Endothelial cell (in vitro differentiated cells): ENCODE results near the gene DAPK2. TPM values are rescaled to one million over a fixed set of nuclear protein-coding genes. Genes with fewer than 3 reads are reported as not detected.

Source experiments
- DNase-seq: peaks from one replicate; pipeline ENCODE4 v3.0.0; 2021; ENCODE audit warnings: low spot score
- H3K27ac Mint-ChIP-seq: one replicate; pipeline ENCODE4 v1.8.0; 2021; ENCODE audit warnings: mixed read lengths, inconsistent platforms; ENCODE audit not compliant: unreplicated experiment
- H3K27me3 Mint-ChIP-seq: one replicate; pipeline ENCODE4 v1.8.0; 2021; ENCODE audit warnings: mild to moderate bottlenecking, moderate library complexity, mixed read lengths, inconsistent platforms; ENCODE audit not compliant: unreplicated experiment
- H3K36me3 Mint-ChIP-seq: one replicate; pipeline ENCODE4 v1.8.0; 2021; ENCODE audit warnings: mild to moderate bottlenecking, low read depth, mixed read lengths, inconsistent platforms; ENCODE audit not compliant: unreplicated experiment
- H3K4me1 Mint-ChIP-seq: one replicate; pipeline ENCODE4 v1.8.0; 2021; ENCODE audit warnings: mild to moderate bottlenecking, mixed read lengths, inconsistent platforms; ENCODE audit not compliant: unreplicated experiment
- H3K4me3 Mint-ChIP-seq: one replicate; pipeline ENCODE4 v1.8.0; 2021; ENCODE audit warnings: mild to moderate bottlenecking, mixed read lengths, inconsistent platforms; ENCODE audit not compliant: unreplicated experiment
- H3K9me3 Mint-ChIP-seq: one replicate; pipeline ENCODE4 v1.8.0; 2021; ENCODE audit warnings: mixed read lengths, inconsistent platforms; ENCODE audit not compliant: unreplicated experiment
- CTCF ChIP-seq: fragments of 200-600 bp; sonication (generic); IDR thresholded peaks from one replicate; pipeline ENCODE4 v1.5.0; 2021; ENCODE audit warnings: antibody characterized with exemption; ENCODE audit not compliant: unreplicated experiment
- total RNA-seq: library from RNA; stranded (reverse); fragmentation: NEBNext Ultra II Directional; extraction: Animal tissue kit (Norgen Biotek cat#: 25700); gene quantifications from one replicate; pipeline ENCODE4 v1.2.1, GENCODE V29; 2021; ENCODE audit not compliant: unreplicated experiment

DAPK2 gene
- total RNA-seq, 1 donor from 2014 or later: 10.0 TPM

GRCh38 chr15:63941698-63942465 is 104.4 kb downstream of the DAPK2 start:
- no peak for TF ChIP-seq CTCF
- no peak overlapping the region for H3K4me3 Mint-ChIP-seq
- no peaks in the 10 kb centered on the region for H3K9me3 Mint-ChIP-seq
- no peak for DNase-seq
- H3K27ac Mint-ChIP-seq: no peak overlapping the region
- H3K4me1 Mint-ChIP-seq: peaks cover 43% of the 10 kb centered on the region
- H3K36me3 Mint-ChIP-seq: peaks cover 7% of the 10 kb centered on the region
- peaks cover 11% of the 10 kb centered on the region for H3K27me3 Mint-ChIP-seq

- Mint-ChIP-seq H3K27ac (no peak overlapping the region), H3K9me3 (no peaks in the 10 kb centered on the region)
- TF ChIP-seq CTCF: no peak
Observed at GRCh38 chr15:63940966-63941620, 105.2 kb downstream of the DAPK2 start.

GRCh38 chr15:63939531-63940130 is 106.7 kb downstream of the DAPK2 start:
- peaks cover 36% of the 10 kb centered on the region for H3K4me1 Mint-ChIP-seq
- H3K4me3 Mint-ChIP-seq: peak overlapping the region; percentile 56
- TF ChIP-seq CTCF: no peak
- peaks cover 7% of the 10 kb centered on the region for H3K27me3 Mint-ChIP-seq
- H3K36me3 Mint-ChIP-seq: peaks cover under 1% of the 10 kb centered on the region
- peak overlapping the region; percentile 93 for H3K27ac Mint-ChIP-seq
- peak; percentile 25 for DNase-seq
- no peaks in the 10 kb centered on the region for H3K9me3 Mint-ChIP-seq

More at GRCh38 chr15:63940966-63941620, 105.2 kb downstream of the DAPK2 start:
- no peak overlapping the region for H3K4me3 Mint-ChIP-seq
- H3K27me3 Mint-ChIP-seq: peaks cover 11% of the 10 kb centered on the region
- peaks cover 43% of the 10 kb centered on the region for H3K4me1 Mint-ChIP-seq
- H3K36me3 Mint-ChIP-seq: peaks cover 7% of the 10 kb centered on the region
- no peak for DNase-seq

- Mint-ChIP-seq H3K27ac (peak overlapping the region; percentile 93), H3K4me3 (no peak overlapping the region), H3K27me3 (peaks cover 6% of the 10 kb centered on the region), H3K36me3 (no peaks in the 10 kb centered on the region), H3K4me1 (peaks cover 36% of the 10 kb centered on the region), H3K9me3 (no peaks in the 10 kb centered on the region)
- no peak for DNase-seq
- no peak for TF ChIP-seq CTCF
Observed at GRCh38 chr15:63938486-63939061, 107.7 kb downstream of the DAPK2 start.
